Cardiac fibroblast (primary cell): ENCODE measurements around the gene ADAMTS6.
"Not testable (repeated sequence)": the region's sequence is repeated elsewhere in the genome, so short reads cannot be mapped to it uniquely, and the experiment has no call there.

Experiments
- DNase-seq, 2 donors: peaks; one replicate each; pipeline versions ENCODE4 v3.0.0 to v3.0.0-alpha.2; 2010; ENCODE audit warnings: low read depth in 2 of 2
- H3K4me3 ChIP-seq, 2 donors: replicated peaks in 1 of 2; 1 replicate in 1 of 2; 2 replicates in 1 of 2; pipeline ENCODE4 v1.5.1; 2011; ENCODE audit warnings: low read depth in 2 of 2, low read length in 2 of 2, mild to moderate bottlenecking in 2 of 2, moderate library complexity in 1 of 2
- CTCF ChIP-seq: IDR thresholded peaks from one replicate; pipeline ENCODE4 v1.5.1; 2011; ENCODE audit warnings: low read depth, mild to moderate bottlenecking, low read length, inconsistent platforms

Gene ADAMTS6

GRCh38 chr5:65382582-65382981, 99.1 kb downstream of the ADAMTS6 start:
- no peak overlapping the region for H3K4me3 ChIP-seq
- peak in 1 of 2 donors; percentile 20 for DNase-seq
- TF ChIP-seq CTCF, result no peak

DNA sequence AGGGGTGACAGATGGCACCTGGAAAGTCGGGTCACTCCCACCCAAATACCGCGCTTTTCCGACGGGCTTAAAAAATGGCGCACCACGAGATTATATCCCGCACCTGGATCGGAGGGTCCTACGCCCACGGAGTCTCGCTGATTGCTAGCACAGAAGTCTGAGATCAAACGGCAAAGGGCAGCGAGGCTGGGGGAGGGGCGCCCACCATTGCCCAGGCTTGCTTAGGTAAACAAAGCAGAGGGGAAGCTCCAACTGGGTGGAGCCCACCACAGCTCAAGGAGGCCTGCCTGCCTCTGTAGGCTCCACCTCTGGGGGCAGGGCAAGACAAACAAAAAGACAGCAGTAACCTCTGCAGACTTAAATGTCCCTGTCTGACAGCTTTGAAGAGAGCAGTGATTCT, 111.2 kb downstream of the ADAMTS6 start:
- not testable (repeated sequence) for DNase-seq, H3K4me3 ChIP-seq

GRCh38 chr5:65366655-65367054, 115.1 kb downstream of the ADAMTS6 start:
- TF ChIP-seq CTCF, result no peak
- DNase-seq, result no peak
- no peak overlapping the region for H3K4me3 ChIP-seq

DNA sequence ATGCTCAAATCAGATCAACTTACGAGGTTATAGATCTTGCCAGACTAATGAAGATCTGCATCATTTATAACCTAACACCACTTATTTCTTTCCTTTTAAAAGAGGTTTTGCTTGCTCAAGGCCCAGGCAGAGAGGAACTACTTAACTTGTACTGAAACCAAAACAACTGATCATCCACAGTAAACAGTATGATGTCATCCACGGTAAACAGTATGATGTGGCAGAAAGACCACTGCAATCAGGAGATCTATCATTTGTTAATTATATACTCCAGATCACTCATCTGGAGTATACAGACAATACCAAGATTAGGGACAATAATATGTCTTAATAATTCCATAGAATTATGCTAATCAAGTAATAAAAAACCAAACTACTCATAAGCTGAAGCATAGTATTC, 116.8 kb downstream of the ADAMTS6 start:
- H3K4me3 ChIP-seq, result no peak overlapping the region
- peak; percentile 31 to 79 for DNase-seq
- TF ChIP-seq CTCF, result no peak

DNA sequence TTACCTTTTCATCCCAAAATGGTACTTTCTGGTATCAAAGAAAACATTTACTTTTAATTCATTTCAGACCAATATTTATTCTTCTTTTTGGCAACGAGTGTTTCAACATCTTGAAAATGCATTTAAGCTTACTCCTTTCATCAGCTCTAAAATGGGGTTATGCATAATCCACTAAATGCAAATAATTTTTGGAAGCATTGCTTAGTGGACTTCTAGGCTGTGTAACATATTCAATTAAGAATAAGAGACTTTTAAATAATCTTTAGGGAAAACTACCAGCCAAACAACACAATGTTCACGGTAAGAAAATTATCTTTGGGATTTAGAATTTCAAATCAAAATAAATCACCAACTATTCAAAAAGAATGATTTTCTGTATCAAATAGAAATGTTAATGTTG, 118.2 kb downstream of the ADAMTS6 start:
- no peak for TF ChIP-seq CTCF

DNA sequence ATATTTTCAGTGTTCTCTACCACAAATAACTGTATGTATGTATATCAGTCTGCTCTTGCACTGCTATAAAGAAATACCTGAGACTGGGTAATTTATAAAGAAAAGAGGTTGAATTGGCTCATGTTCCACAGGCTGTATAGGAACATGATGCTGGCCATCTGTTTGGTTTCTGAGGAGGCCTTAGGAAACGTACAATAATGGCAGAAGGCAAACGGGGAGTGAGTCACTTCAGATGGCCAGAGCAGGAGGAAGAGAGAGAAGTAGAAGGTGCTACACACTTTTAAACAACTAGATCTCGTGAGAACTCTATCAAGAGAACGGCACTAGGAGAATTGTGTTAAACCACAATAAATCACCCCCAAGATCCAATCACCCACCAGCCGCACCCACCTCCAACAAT, 121.7 kb downstream of the ADAMTS6 start:
- H3K4me3 ChIP-seq, result no peak overlapping the region
- peak; percentile 14 to 55 for DNase-seq
- TF ChIP-seq CTCF, result no peak

More for the DNA sequence above, 118.2 kb downstream of the ADAMTS6 start:
- no peak for DNase-seq
- H3K4me3 ChIP-seq, result no peak overlapping the region

DNA sequence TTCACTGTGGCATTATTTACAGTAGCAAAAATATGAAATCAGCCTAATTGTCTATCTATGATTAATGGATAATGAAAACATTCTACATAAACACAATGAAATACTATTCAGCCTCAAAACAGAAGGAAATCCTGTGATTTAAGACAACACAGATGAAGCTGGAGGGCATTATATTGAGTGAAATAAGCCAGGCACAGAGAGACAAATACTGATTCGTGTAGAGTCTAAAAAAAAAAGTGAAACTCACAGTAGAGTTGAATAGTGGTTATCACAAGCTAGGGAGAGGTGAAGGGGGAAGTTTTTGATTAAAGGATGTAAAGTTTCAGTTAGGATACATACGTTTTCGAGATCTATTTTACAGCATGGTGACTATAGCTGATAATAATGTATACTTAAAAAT, 122.2 kb downstream of the ADAMTS6 start:
- no peak for DNase-seq
- no peak for TF ChIP-seq CTCF
- H3K4me3 ChIP-seq, result no peak overlapping the region
